Omental fat pad (tissue), 4 donors: ENCODE data around the gene COPS8. TPM values are rescaled to one million over a fixed set of nuclear protein-coding genes. Genes with fewer than 3 reads are reported as not detected.

Experiments used
- ATAC-seq: fragments of 150-250 bp; one replicate; pipeline ENCODE4 v1.9.1; 2016; ENCODE audit warnings: mild to moderate bottlenecking, moderate library complexity; ENCODE audit not compliant: low FRiP score
- DNase-seq: peaks from one replicate; pipeline ENCODE4 v3.0.0-alpha.2; 2019; ENCODE audit warnings: low spot score
- CTCF ChIP-seq, 3 donors: fragments of 450-650 bp; IDR thresholded peaks; one replicate each; pipeline ENCODE4 v1.5.1; 2016 to 2017; ENCODE audit warnings: antibody characterized with exemption in 3 of 3, mild to moderate bottlenecking in 3 of 3, moderate library complexity in 2 of 3
- total RNA-seq, 4 donors: library from RNA; depleted of rRNA; stranded (reverse); fragments of >200 nt; gene quantifications; one replicate each; pipeline ENCODE4 v1.1.0, GENCODE V29; 2016

COPS8 gene
- total RNA-seq, 4 donors from 2014 or later: 76.4 to 105 (median 90.5) TPM

DNA sequence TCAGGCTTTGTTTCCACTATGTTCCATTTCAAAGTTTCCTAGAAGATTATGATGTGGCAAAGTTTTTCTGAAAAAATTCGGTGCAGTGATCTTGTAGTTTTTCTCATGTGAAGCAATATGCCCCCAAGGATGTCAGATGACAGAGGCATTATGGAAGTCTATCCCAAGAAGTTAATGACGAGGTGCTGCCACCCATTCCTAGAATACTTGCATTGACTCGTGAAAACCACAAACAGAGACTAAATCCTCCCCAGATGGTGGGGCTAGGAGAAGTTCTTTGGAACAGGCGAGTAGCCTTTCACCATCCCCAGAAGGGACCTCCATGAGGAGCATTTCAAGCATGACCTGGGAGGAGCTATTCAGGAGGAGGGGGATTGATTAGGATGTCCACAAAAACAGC is 40.2 kb upstream of the COPS8 start:
- ATAC-seq: no peak
- no peak for DNase-seq
- no peak for TF ChIP-seq CTCF (IDR thresholded peaks at IDR 0.05)

DNA sequence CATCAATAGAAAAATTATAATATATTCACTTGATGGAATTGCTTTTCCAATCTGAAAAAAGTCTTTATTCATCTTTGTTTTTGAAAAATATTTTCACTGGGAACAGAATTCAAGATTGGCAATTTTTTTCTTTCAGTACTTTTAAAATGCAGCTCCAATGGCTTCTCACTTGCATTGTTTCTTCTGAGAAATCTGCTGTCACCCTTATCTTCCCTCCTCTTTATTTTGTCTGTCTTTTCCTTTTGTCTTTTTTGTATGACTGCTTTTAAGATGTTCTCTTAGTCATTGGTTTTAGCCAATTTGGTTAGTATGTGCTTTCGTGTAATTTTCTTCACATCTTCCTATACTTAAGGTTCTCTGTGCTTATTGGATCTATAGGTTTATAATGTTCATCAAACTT is 37.1 kb upstream of the COPS8 start:
- TF ChIP-seq CTCF (IDR thresholded peaks at IDR 0.05): no peak
- DNase-seq: no peak
- no peak for ATAC-seq

GRCh38 chr2:237051861-237052260 is 33.8 kb upstream of the COPS8 start:
- TF ChIP-seq CTCF (IDR thresholded peaks at IDR 0.05): no peak
- no peak for ATAC-seq
- no peak for DNase-seq

- TF ChIP-seq CTCF (IDR thresholded peaks at IDR 0.05): no peak
- DNase-seq: no peak
- ATAC-seq: no peak
Measured at GRCh38 chr2:237053066-237053465, 32.6 kb upstream of the COPS8 start.

DNA sequence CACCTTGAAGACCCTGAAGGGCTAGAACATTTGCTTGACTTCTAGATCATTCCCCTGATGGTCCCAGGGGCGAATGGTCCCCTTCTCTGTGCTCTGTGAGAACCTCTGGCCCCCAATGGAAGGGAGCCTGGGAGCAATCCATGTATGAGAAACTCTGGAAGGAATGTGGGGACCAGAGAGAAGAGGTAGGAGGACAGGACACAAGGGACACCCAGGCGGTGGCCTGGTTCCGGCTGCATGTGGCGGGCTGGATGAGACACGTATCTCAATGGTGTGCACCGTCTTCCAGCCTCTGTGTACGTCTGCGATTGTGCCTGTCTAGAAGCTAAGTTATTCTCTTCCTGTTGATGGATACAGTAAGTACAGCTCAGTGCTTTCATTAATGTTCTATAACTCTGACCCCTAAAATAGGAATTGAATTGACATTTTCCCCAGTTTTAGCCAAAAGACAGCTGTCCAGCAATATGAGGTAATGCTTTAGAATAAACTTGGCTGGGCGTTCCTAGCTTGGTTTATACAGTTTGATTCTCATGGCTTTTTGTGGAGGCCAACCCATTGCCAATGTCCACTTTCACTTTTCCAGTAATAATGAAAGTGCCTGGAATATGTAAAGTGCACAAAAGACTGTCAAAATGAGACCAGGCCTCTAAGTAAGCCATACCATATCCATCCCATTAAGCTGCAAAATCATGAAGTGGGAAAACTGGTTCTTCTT is 30.1 kb upstream of the COPS8 start:
- no peak for TF ChIP-seq CTCF (IDR thresholded peaks at IDR 0.05)
- ATAC-seq: no peak
- no peak for DNase-seq

- TF ChIP-seq CTCF (IDR thresholded peaks at IDR 0.05): no peak
- no peak for ATAC-seq
- DNase-seq: no peak
Measured at GRCh38 chr2:237056287-237056875, 29.3 kb upstream of the COPS8 start.

- TF ChIP-seq CTCF (IDR thresholded peaks at IDR 0.05): no peak
- DNase-seq (no peak), ATAC-seq (no peak)
Measured at GRCh38 chr2:237057107-237057506, 28.6 kb upstream of the COPS8 start.
